ENCODE measurements around the gene HOXC11. TPM values are rescaled to one million over a fixed set of nuclear protein-coding genes. Genes with fewer than 3 reads are reported as not detected.
A peak's percentile ranks its signal among the peaks of the same experiment; 100 is the strongest.

Gene HOXC11
- total and polyA plus RNA-seq, 10 of the 15 experiments (the other 5 are each of a cell fraction or from before 2014, with no cell fraction given), result not detected

- Histone ChIP-seq H3K4me2 (ENCODE audit: control insufficient read depth, insufficient read depth) (no peak overlapping the region), H3K4me1 (ENCODE audit: control insufficient read depth, insufficient read depth, low read length) (peaks cover 10% of the 10 kb centered on the region; the same call in 1 of the 2 replicates), H3K36me3 (ENCODE audit: control insufficient read depth in 2 of 2, insufficient read depth in 2 of 2, low read length in 1 of 2) (no peaks in the 10 kb centered on the region), H2AFZ (ENCODE audit: control insufficient read depth, low read depth, low read length) (no peak overlapping the region), H3K27me3 (replicated peaks in 1 of 2; ENCODE audit: control insufficient read depth in 2 of 2, insufficient read depth in 2 of 2, low read length in 1 of 2) (peaks cover 17 to 35% of the 10 kb centered on the region in 2 experiments), H4K20me1 (ENCODE audit: control insufficient read depth, insufficient read depth) (no peaks in the 10 kb centered on the region; the same call in 1 of the 2 replicates), H3K27ac (ENCODE audit: control insufficient read depth, insufficient read depth) (no peak overlapping the region), H3K9ac (ENCODE audit: control insufficient read depth, insufficient read depth, low read length) (no peak overlapping the region), H3K9me3 (replicated peaks; ENCODE audit: control insufficient read depth, insufficient read depth, low read length) (no peaks in the 10 kb centered on the region), H3K4me3 (no peak overlapping the region), H3K79me2 (ENCODE audit: control insufficient read depth, insufficient read depth, low read length) (no peaks in the 10 kb centered on the region)
- ChIA-PET SMC1A (ENCODE audit: uncharacterized antibody, unreplicated experiment) (interaction anchor here (2.4 kb wide), 1 partner anchor 18 kb away, joined by 7 read pairs; the partner anchor contains the start of gene HOXC5), RAD21 (ENCODE audit: unreplicated experiment) (no interaction called here), POLR2A (interaction anchor here (0.6 kb wide), 1 partner anchor 385 kb away, joined by 5 read pairs; no protein-coding TSS in a partner anchor), CTCF (interaction anchor here (3.5 to 3.8 kb wide), 2 partner anchors 7 to 187 kb away, joined by 18 to 27 read pairs; partner anchors contain the start of gene HOXC8)
- TF ChIP-seq RAD51 (IDR thresholded peaks at IDR 0.05) (no peak), SP1 (IDR thresholded peaks at IDR 0.05; ENCODE audit: low read depth, low read length) (no peak), SIX5 (IDR thresholded peaks at IDR 0.05; ENCODE audit: low read depth, low read length, severe bottlenecking) (no peak), SUZ12 (IDR thresholded peaks at IDR 0.05; ENCODE audit: unreplicated experiment) (peak; percentile 12), EZH2 (IDR thresholded peaks at IDR 0.05; ENCODE audit: borderline replicate concordance, control insufficient read depth, low read depth, low read length) (peak; percentile 80; the same call in 1 of the 2 replicates)
- DNase-seq (ENCODE audit: low read depth, low spot score) (no peak), FAIRE-seq (no peak), ATAC-seq (no peak)
- intact Hi-C loops (cut with micrococcal nuclease; ENCODE audit: unreplicated experiment), result no loop called here
- no TSS peak for BruUV-seq (replicated peaks)
- WGBS (ENCODE audit: insufficient coverage, insufficient replicate concordance, low lambda C conversion rate, missing lambda C conversion rate), result 33% methylated on average over 36 of the region's 36 CpGs
- in situ Hi-C loops (cut with MboI), result no loop called here
These were observed 41.6 kb downstream of the HOXC11 start for GRCh38 chr12:54014377-54015017.

Data from GM12878 (cell line).